22Rv1 (cell line): ENCODE results near the gene CD58.

Experiments used
- H3K27ac ChIP-seq: fragments of 450-650 bp; 2 replicates; pipeline ENCODE4 v1.5.1; 2017
- CTCF ChIP-seq: fragments of 450-650 bp; IDR thresholded peaks from 2 replicates; pipeline ENCODE4 v1.5.1; 2017; ENCODE audit warnings: mild to moderate bottlenecking
- ZFX ChIP-seq: fragments of 450-650 bp; IDR thresholded peaks from 2 replicates; pipeline ENCODE4 v1.6.1; 2017; ENCODE audit warnings: antibody characterized with exemption, borderline replicate concordance

Gene CD58

DNA sequence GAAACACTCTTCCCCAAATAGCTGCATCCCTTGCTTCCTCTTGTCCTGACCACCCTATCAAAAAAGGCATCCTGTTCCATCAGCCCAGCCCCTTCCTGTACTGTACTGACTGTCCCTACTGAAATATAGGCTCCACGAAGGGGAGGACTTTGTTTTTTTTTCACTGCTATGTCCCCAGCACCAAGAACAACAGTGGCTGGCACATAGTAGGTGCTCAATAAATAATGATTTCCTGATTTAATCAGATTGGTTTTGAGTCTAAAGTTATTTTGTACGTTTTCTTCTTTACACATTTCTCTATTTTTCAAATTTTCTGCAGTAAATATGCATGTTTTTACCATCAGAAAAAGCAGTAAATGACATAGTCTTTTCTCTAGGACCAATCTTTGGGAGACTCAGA lies 73.9 kb downstream of the CD58 start:
- H3K27ac ChIP-seq, result no peak overlapping the region
- TF ChIP-seq ZFX (no peak), CTCF (no peak)

DNA sequence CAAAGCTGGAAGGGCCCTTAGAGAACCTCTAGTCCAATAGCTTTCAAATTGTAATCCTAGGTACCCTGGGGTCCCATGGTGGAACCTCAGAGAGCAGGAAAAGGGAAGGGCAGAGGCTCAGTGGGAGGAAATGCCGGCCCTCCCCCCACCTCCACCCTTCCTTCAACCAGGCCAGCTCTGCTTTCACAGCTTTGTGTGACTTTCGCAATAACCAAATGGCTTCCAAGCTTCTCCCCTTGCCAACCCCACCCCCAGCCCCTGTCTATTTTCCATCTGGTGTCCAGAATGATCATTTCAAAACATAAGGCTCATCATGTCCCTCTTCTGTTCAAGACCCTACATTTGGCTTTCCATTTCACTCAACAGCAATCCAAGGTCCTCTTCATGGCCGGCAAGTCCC lies 74.4 kb downstream of the CD58 start:
- TF ChIP-seq ZFX, result no peak
- TF ChIP-seq CTCF, result no peak
- H3K27ac ChIP-seq, result no peak overlapping the region

GRCh38 chr1:116495535-116495934 lies 75.3 kb downstream of the CD58 start:
- H3K27ac ChIP-seq, result no peak overlapping the region
- TF ChIP-seq ZFX, result no peak
- TF ChIP-seq CTCF, result no peak

- no peak overlapping the region for H3K27ac ChIP-seq
- TF ChIP-seq ZFX (no peak), CTCF (no peak)
These were observed 76.1 kb downstream of the CD58 start for GRCh38 chr1:116494745-116495144.

- TF ChIP-seq CTCF, result no peak
- TF ChIP-seq ZFX, result no peak
- H3K27ac ChIP-seq, result no peak overlapping the region
These were observed 76.5 kb downstream of the CD58 start for GRCh38 chr1:116494353-116494692.

DNA sequence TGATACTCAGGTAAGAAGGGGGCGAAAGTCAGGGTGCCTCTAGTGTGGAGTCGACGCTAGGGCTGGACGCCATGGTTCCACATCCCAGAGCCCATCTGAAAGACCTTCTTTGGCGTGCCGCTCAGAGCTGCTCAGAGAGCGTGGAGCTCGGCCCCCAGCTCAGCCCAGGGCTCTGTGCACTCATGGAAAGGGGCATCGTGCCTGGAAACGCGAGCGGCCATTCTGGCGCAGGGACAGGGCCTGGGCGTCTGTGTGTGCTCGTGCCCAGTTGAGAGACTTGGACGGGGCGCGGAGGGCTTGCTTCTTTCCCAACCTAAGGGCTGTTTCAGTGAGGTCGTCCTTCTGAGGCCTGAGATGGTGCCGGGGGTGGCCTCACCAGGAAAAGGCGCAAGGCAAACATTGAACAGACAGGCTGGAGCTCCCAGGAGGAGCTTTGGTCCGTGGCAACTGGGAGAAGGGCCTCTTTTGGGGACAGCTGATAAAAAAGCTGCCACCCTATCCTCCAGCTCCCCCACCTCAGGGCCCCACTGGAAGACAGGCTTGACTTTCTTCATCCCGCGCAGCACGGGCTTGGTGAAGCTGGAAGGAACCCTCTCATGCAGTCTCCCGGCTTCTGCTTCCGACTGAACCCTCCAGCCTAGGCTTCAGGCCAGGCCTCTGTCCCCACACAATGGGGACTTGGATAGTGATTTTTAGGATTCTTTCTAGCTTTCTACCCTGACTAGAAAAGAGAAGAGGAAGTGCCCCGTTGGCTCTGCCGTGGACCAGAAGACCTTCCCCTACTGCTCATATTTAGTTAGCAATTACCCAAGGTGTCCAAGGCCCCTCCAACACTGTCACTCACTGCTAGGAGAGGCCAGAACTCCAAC lies 77.1 kb downstream of the CD58 start:
- TF ChIP-seq CTCF, result no peak
- no peak for TF ChIP-seq ZFX
- H3K27ac ChIP-seq, result no peak overlapping the region

GRCh38 chr1:116493036-116493435 lies 77.8 kb downstream of the CD58 start:
- no peak overlapping the region for H3K27ac ChIP-seq
- TF ChIP-seq CTCF (no peak), ZFX (no peak)
